SJCRH30 (cell line): ENCODE measurements around the gene SORCS2. TPM values are rescaled to one million over a fixed set of nuclear protein-coding genes. Genes with fewer than 3 reads are reported as not detected.
A peak's percentile ranks its signal among the peaks of the same experiment; 100 is the strongest.

ENCODE experiments used
- DNase-seq, 2 experiments: peaks; one replicate each; pipeline ENCODE4 v3.0.0-alpha.2; 2015 to 2020
- H3K27ac ChIP-seq: fragments of 250-450 bp; sonication (Bioruptor Pico); 2 replicates; pipeline ENCODE4 v1.5.1; 2020; ENCODE audit warnings: mild to moderate bottlenecking, moderate library complexity
- H3K27me3 ChIP-seq: fragments of 250-450 bp; sonication (Bioruptor Pico); 2 replicates; pipeline ENCODE4 v1.5.1; 2020; ENCODE audit warnings: mild to moderate bottlenecking, moderate library complexity
- H3K36me3 ChIP-seq: fragments of 250-450 bp; sonication (Bioruptor Pico); 2 replicates; pipeline ENCODE4 v1.5.1; 2020; ENCODE audit warnings: mild to moderate bottlenecking, moderate library complexity
- H3K4me1 ChIP-seq: fragments of 250-450 bp; sonication (Bioruptor Pico); 2 replicates; pipeline ENCODE4 v1.5.1; 2020; ENCODE audit warnings: mild to moderate bottlenecking, moderate library complexity
- H3K4me3 ChIP-seq: fragments of 250-450 bp; sonication (Bioruptor Pico); 2 replicates; pipeline ENCODE4 v1.5.1; 2020; ENCODE audit warnings: mild to moderate bottlenecking, moderate library complexity
- H3K9me3 ChIP-seq: fragments of 250-450 bp; sonication (Bioruptor Pico); replicated peaks from 2 replicates; pipeline ENCODE4 v1.5.1; 2020; ENCODE audit warnings: mild to moderate bottlenecking, moderate library complexity
- total RNA-seq: library from RNA; depleted of rRNA; stranded (reverse); fragments of >200 nt; shearing (Covaris generic); gene quantifications from 2 replicates; pipeline ENCODE4 v1.2.3, GENCODE V29; 2014

SORCS2 gene
- total RNA-seq, 1 experiment from 2014 or later = 1.4 TPM

- Histone ChIP-seq H3K27me3 (no peaks in the 10 kb centered on the region; the same call in none of the 2 replicates), H3K27ac (no peak overlapping the region)
Observed at GRCh38 chr4:7530082-7530481, 337.7 kb downstream of the SORCS2 start.

GRCh38 chr4:7530932-7531639, 338.7 kb downstream of the SORCS2 start:
- H3K9me3 ChIP-seq = no peaks in the 10 kb centered on the region

More at GRCh38 chr4:7530082-7530481, 337.7 kb downstream of the SORCS2 start:
- no peaks in the 10 kb centered on the region for H3K9me3 ChIP-seq
- H3K4me1 ChIP-seq = no peaks in the 10 kb centered on the region
- H3K4me3 ChIP-seq = no peak overlapping the region
- no peaks in the 10 kb centered on the region for H3K36me3 ChIP-seq
- DNase-seq = no peak

GRCh38 chr4:7531640-7531994, 339.3 kb downstream of the SORCS2 start:
- Histone ChIP-seq H3K36me3 (no peaks in the 10 kb centered on the region), H3K27me3 (no peaks in the 10 kb centered on the region; the same call in 1 of the 2 replicates), H3K27ac (no peak overlapping the region), H3K4me1 (no peaks in the 10 kb centered on the region), H3K9me3 (no peaks in the 10 kb centered on the region), H3K4me3 (no peak overlapping the region)
- DNase-seq = no peak

More at GRCh38 chr4:7530932-7531639, 338.7 kb downstream of the SORCS2 start:
- no peak overlapping the region for H3K27ac ChIP-seq
- no peaks in the 10 kb centered on the region; the same call in none of the 2 replicates for H3K27me3 ChIP-seq
- no peaks in the 10 kb centered on the region for H3K4me1 ChIP-seq
- DNase-seq = no peak
- H3K36me3 ChIP-seq = no peaks in the 10 kb centered on the region
- H3K4me3 ChIP-seq = no peak overlapping the region

GRCh38 chr4:7532043-7532442, 339.7 kb downstream of the SORCS2 start:
- no peaks in the 10 kb centered on the region for H3K4me1 ChIP-seq
- no peak for DNase-seq
- H3K27ac ChIP-seq = no peak overlapping the region
- no peaks in the 10 kb centered on the region for H3K36me3 ChIP-seq
- no peak overlapping the region for H3K4me3 ChIP-seq
- no peaks in the 10 kb centered on the region for H3K9me3 ChIP-seq
- no peaks in the 10 kb centered on the region; the same call in 1 of the 2 replicates for H3K27me3 ChIP-seq

GRCh38 chr4:7533267-7533666, 340.9 kb downstream of the SORCS2 start:
- no peak overlapping the region for H3K4me3 ChIP-seq
- no peak for DNase-seq
- no peak overlapping the region for H3K27ac ChIP-seq
- no peaks in the 10 kb centered on the region; the same call in 1 of the 2 replicates for H3K27me3 ChIP-seq
- no peaks in the 10 kb centered on the region for H3K36me3 ChIP-seq
- H3K4me1 ChIP-seq = no peaks in the 10 kb centered on the region
- H3K9me3 ChIP-seq = no peaks in the 10 kb centered on the region

- DNase-seq = no peak
- Histone ChIP-seq H3K27ac (no peak overlapping the region), H3K9me3 (no peaks in the 10 kb centered on the region), H3K4me1 (no peaks in the 10 kb centered on the region), H3K36me3 (no peaks in the 10 kb centered on the region), H3K27me3 (no peaks in the 10 kb centered on the region; the same call in 1 of the 2 replicates), H3K4me3 (no peak overlapping the region)
Observed at GRCh38 chr4:7535094-7535493, 342.8 kb downstream of the SORCS2 start.

GRCh38 chr4:7535619-7536018, 343.3 kb downstream of the SORCS2 start:
- no peaks in the 10 kb centered on the region; the same call in 1 of the 2 replicates for H3K27me3 ChIP-seq

DNA sequence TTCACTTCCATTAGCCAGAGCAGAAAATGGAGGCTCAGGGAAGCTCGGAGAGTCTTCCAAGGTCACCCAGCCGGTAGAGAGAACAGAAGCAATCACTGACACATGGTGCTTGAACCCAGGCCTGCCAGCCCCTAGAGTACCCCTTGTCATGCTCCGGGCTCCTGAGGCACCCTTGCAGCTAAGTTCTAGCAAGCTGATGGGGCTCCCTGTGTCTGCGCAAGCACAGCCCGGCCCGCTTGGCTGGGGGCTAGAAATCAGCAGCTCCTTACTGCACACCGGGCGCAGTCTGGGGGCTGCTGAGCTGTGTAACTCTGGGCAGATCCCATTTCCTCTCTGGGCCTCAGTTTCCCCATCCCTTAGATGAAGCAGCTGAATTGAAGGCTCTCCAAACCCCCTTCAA, 344.5 kb downstream of the SORCS2 start:
- no peak for DNase-seq
- no peaks in the 10 kb centered on the region for H3K9me3 ChIP-seq
- no peaks in the 10 kb centered on the region for H3K4me1 ChIP-seq
- H3K27me3 ChIP-seq = no peaks in the 10 kb centered on the region; the same call in 1 of the 2 replicates
- H3K36me3 ChIP-seq = no peaks in the 10 kb centered on the region
- no peak overlapping the region for H3K4me3 ChIP-seq
- H3K27ac ChIP-seq = no peak overlapping the region

More at GRCh38 chr4:7535619-7536018, 343.3 kb downstream of the SORCS2 start:
- Histone ChIP-seq H3K27ac (no peak overlapping the region), H3K4me3 (no peak overlapping the region), H3K9me3 (no peaks in the 10 kb centered on the region), H3K36me3 (no peaks in the 10 kb centered on the region), H3K4me1 (no peaks in the 10 kb centered on the region)
- no peak for DNase-seq

DNA sequence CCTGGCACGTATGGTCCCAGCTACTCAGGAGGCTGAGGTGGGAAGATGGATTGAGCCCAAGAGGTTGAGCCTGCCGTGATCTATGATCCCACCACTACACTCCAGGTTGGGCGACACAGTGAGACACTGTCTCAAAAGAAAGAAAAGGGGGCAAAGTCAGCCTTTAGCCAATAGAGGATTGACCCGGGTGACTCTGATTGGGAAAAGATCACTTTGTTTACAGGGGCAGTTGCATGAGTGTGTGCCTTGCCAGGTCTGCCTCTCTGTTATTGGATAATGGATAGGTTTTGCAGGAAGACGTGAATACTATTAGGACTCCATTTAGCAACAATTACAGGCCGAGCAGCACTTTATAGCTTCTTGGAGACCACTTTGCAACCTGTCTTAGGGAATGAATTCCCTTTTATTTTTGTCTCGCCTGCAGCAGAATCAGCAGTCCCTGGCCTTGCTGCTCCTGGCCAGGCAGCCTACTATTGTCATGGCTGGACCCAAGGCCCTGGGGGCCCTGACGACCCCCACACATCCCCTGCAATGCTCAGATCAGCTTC, 345.6 kb downstream of the SORCS2 start:
- no peak for DNase-seq
- Histone ChIP-seq H3K27me3 (no peaks in the 10 kb centered on the region), H3K4me3 (no peak overlapping the region), H3K36me3 (no peaks in the 10 kb centered on the region), H3K9me3 (no peaks in the 10 kb centered on the region), H3K27ac (no peak overlapping the region), H3K4me1 (no peaks in the 10 kb centered on the region)

DNA sequence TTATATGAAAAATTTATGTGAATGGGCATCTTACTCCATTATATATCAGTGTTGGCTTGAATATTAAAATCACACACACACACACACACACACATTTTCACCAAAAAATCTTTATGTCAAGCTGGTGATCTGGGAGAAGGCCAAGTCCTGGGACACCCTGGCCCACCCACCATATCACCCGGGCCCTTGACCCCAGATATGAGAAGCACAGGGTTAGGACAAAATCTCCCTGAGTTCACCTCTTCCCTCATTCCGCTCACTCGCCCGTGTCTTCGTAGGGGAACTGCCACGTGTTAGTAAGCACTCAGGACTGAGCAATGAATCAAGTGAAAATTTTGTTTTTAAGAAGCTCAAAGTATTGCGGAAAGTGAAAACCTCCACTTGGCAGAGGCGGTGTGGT, 346.2 kb downstream of the SORCS2 start:
- Histone ChIP-seq H3K27ac (no peak overlapping the region), H3K27me3 (no peaks in the 10 kb centered on the region), H3K4me3 (no peak overlapping the region), H3K9me3 (no peaks in the 10 kb centered on the region), H3K4me1 (no peaks in the 10 kb centered on the region), H3K36me3 (no peaks in the 10 kb centered on the region)
- DNase-seq = no peak

- Histone ChIP-seq H3K36me3 (no peaks in the 10 kb centered on the region), H3K9me3 (no peaks in the 10 kb centered on the region), H3K27ac (no peak overlapping the region), H3K4me1 (no peaks in the 10 kb centered on the region), H3K27me3 (no peaks in the 10 kb centered on the region), H3K4me3 (no peak overlapping the region)
- DNase-seq = no peak
Observed at GRCh38 chr4:7539186-7539585, 346.8 kb downstream of the SORCS2 start.

GRCh38 chr4:7539659-7540058, 347.3 kb downstream of the SORCS2 start:
- H3K36me3 ChIP-seq = no peaks in the 10 kb centered on the region
- H3K27ac ChIP-seq = no peak overlapping the region
- H3K9me3 ChIP-seq = no peaks in the 10 kb centered on the region
- no peak overlapping the region for H3K4me3 ChIP-seq
- peak; percentile 52 to 67 for DNase-seq
- no peaks in the 10 kb centered on the region for H3K4me1 ChIP-seq
- no peaks in the 10 kb centered on the region for H3K27me3 ChIP-seq

- Histone ChIP-seq H3K4me1 (no peaks in the 10 kb centered on the region), H3K27ac (no peak overlapping the region), H3K36me3 (no peaks in the 10 kb centered on the region), H3K27me3 (no peaks in the 10 kb centered on the region), H3K9me3 (no peaks in the 10 kb centered on the region), H3K4me3 (no peak overlapping the region)
- DNase-seq = no peak
Observed at GRCh38 chr4:7540206-7540605, 347.9 kb downstream of the SORCS2 start.

DNA sequence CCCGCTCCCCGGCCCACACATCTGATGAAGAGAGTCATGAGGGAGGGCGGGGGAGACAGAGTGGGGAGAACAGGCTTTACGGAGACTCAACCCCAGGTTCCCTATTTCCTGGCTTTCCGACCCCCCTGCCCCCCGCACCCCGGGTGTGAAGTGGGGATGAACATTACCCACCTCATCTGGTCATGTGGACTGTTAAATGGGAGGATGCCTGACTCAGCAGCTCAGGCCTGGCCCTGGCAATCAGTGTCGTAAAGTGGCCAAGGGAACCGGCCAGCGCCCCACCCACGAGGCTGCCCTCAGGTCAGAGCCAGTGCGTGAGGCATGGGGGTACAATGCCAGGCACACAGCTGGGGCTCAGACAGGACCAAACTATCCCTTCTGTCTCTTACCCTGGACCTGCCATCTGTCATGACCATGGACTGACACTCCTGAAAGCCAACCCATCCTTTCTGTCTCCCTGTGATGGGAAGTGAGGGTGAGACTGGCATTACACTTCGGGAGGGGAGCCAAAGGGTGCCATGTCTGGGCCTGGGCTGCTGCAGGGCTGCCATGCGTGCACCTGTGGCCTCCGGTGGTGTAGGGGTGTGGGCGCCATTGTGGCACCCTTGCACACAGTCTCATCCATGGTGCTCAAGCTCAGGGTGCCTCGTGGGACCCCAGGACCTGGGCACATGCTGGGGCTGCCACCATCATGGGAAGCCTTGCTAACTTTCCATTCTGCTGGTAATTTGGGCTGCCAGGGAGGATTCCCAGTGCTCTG, 348.5 kb downstream of the SORCS2 start:
- Histone ChIP-seq H3K27me3 (no peaks in the 10 kb centered on the region), H3K27ac (no peak overlapping the region), H3K4me3 (no peak overlapping the region), H3K4me1 (no peaks in the 10 kb centered on the region), H3K36me3 (no peaks in the 10 kb centered on the region), H3K9me3 (no peaks in the 10 kb centered on the region)
- no peak for DNase-seq

DNA sequence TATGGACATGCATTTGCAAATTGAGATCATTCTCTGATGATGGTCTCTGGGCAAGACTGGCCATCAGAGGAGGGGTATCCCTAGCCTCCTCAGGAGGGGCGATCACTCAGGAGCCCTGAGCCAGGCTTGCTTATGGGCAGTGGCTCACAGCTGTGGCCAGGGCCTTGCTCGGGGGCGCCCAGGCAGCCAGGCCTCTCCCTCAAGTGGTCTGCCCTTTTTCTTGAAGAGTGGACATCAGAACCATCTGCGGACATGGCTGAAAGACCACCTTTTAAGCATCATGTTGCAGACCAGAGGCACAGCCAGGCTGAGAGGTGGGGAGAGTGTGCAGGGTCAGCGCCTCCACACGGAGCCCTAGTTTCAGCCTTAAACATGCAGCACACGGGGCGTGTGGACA, 349.1 kb downstream of the SORCS2 start:
- no peaks in the 10 kb centered on the region for H3K27me3 ChIP-seq

More for the DNA sequence above, 349.1 kb downstream of the SORCS2 start:
- DNase-seq = no peak
- peaks cover 1% of the 10 kb centered on the region; the same call in 1 of the 2 replicates for H3K4me1 ChIP-seq
- H3K36me3 ChIP-seq = no peaks in the 10 kb centered on the region
- H3K27ac ChIP-seq = no peak overlapping the region
- no peak overlapping the region for H3K4me3 ChIP-seq
- H3K9me3 ChIP-seq = no peaks in the 10 kb centered on the region
